Stomach (tissue), 9 donors: ENCODE results near the gene USP24. TPM values are rescaled to one million over a fixed set of nuclear protein-coding genes. Genes with fewer than 3 reads are reported as not detected.

ENCODE experiments used
- DNase-seq, 2 donors: peaks; one replicate each; pipeline versions ENCODE4 v3.0.0 to v3.0.0-alpha.2; 2013 to 2019
- H3K27ac ChIP-seq, 5 donors: fragments of 200-600 bp in 4 of 5; sonication (generic) in 4 of 5; one replicate each; pipeline ENCODE4 v1.5.1; 2013 to 2019; ENCODE audit warnings: mild to moderate bottlenecking in 1 of 5, moderate library complexity in 1 of 5
- H3K27me3 ChIP-seq, 3 donors: fragments of 200-600 bp; sonication (generic); one replicate each; pipeline ENCODE4 v1.5.1; 2017 to 2019; ENCODE audit warnings: mixed run types in 1 of 3
- H3K36me3 ChIP-seq, 4 donors: fragments of 200-600 bp; sonication (generic); 1 replicate in 3 of 4; 2 replicates in 1 of 4; pipeline ENCODE4 v1.5.1; 2016 to 2019
- H3K4me1 ChIP-seq, 4 donors: fragments of 200-600 bp; sonication (generic); one replicate each; pipeline ENCODE4 v1.5.1; 2016 to 2019
- H3K4me3 ChIP-seq, 4 donors: fragments of 200-600 bp; sonication (generic) in 3 of 4; one replicate each; pipeline ENCODE4 v1.5.1; 2016 to 2019; ENCODE audit warnings: mild to moderate bottlenecking in 1 of 4
- H3K9me3 ChIP-seq, 4 donors: fragments of 200-600 bp; sonication (generic); one replicate each; pipeline ENCODE4 v1.5.1; 2016 to 2019
- CTCF ChIP-seq, 7 experiments: fragments of 450-650 bp in 4 of 7; fragments of 200-600 bp in 3 of 7; sonication (generic) in 3 of 7; IDR thresholded peaks; one replicate each; pipeline ENCODE4 v1.5.1; 2016 to 2019; ENCODE audit warnings: antibody characterized with exemption in 7 of 7, control low read depth in 2 of 7, mild to moderate bottlenecking in 1 of 7
- EP300 ChIP-seq: sonication (generic); formaldehyde crosslinking; IDR thresholded peaks from one replicate; pipeline ENCODE4 v1.6.1; 2017; ENCODE audit warnings: antibody characterized with exemption
- POLR2A ChIP-seq, 4 donors: fragments of 450-650 bp; IDR thresholded peaks; one replicate each; pipeline ENCODE4 v1.6.1; 2016; ENCODE audit warnings: antibody characterized with exemption in 4 of 4, control low read depth in 2 of 4, mild to moderate bottlenecking in 1 of 4, moderate library complexity in 1 of 4
- POLR2AphosphoS5 ChIP-seq, 3 donors: sonication (generic); formaldehyde crosslinking; IDR thresholded peaks; one replicate each; pipeline ENCODE4 v1.6.1; 2016; ENCODE audit warnings: antibody characterized with exemption in 3 of 3
- WGBS, 5 donors: extraction: QIAGEN DNeasy Blood & Tissue Kit in 3 of 5; methylation state at CpG; one replicate each; pipeline versions ENCODE4 v1.1.5 to v1.1.7; 2013 to 2018; 5-methylcytosine and 5-hydroxymethylcytosine counted together
- intact Hi-C: fragments of 100-400 bp; cut with DNase I; formaldehyde crosslinking; loops from one replicate; pipeline ENCODE4 v1.15.1; 2023; ENCODE audit warnings: low total_unique reads
- polyA plus RNA-seq, 3 donors: library from polyadenylated mRNA; stranded (reverse); fragments of 200-250 nt; gene quantifications; one replicate each; pipeline ENCODE4 v1.2.3, GENCODE V29; 2013
- total RNA-seq, 5 donors: library from RNA; depleted of rRNA; stranded (reverse); fragments of >200 nt; gene quantifications; one replicate each; pipeline versions ENCODE4 v1.1.0 to v1.2.3, GENCODE V29; 2014 to 2016
- donor health status: healthy with polysubstance abuse.
- donor health status: Bipolar disorder and iron deficiency.
- donor health status: healthy.

USP24 gene
- total and polyA plus RNA-seq, 8 donors: 5.5 to 114 (median 17.0) TPM

GRCh38 chr1:55128418-55128995, 86.7 kb downstream of the USP24 start:
- Histone ChIP-seq H3K36me3 (peaks cover 51 to 96% (median 94%) of the 10 kb centered on the region in 4 donors), H3K27ac (no peak overlapping the region), H3K4me3 (no peak overlapping the region), H3K9me3 (no peaks in the 10 kb centered on the region), H3K4me1 (peaks cover 0 to 21% (median 9%) of the 10 kb centered on the region in 4 donors), H3K27me3 (no peaks in the 10 kb centered on the region)
- intact Hi-C loops: no loop called here
- TF ChIP-seq POLR2A (IDR thresholded peaks at IDR 0.05): no peak
- TF ChIP-seq EP300: no peak
- TF ChIP-seq CTCF (IDR thresholded peaks at IDR 0.05): no peak
- TF ChIP-seq POLR2AphosphoS5 (IDR thresholded peaks at IDR 0.05): no peak
- DNase-seq: no peak
- 90 to 98% (median 96%) methylated on average over 7 of the region's 7 CpGs for WGBS, 5 donors

GRCh38 chr1:55127827-55128343, 87.3 kb downstream of the USP24 start:
- 78 to 91% (median 85%) methylated on average over 3 of the region's 3 CpGs for WGBS, 5 donors
- Histone ChIP-seq H3K4me1 (peaks cover 0 to 21% (median 9%) of the 10 kb centered on the region in 4 donors), H3K9me3 (no peaks in the 10 kb centered on the region), H3K4me3 (no peak overlapping the region), H3K27ac (no peak overlapping the region), H3K27me3 (no peaks in the 10 kb centered on the region), H3K36me3 (peaks cover 56 to 96% (median 95%) of the 10 kb centered on the region in 4 donors)
- intact Hi-C loops: no loop called here
- no peak for TF ChIP-seq POLR2A (IDR thresholded peaks at IDR 0.05)
- no peak for TF ChIP-seq CTCF (IDR thresholded peaks at IDR 0.05)
- no peak for TF ChIP-seq POLR2AphosphoS5 (IDR thresholded peaks at IDR 0.05)
- no peak for DNase-seq

GRCh38 chr1:55124470-55124869, 90.7 kb downstream of the USP24 start:
- TF ChIP-seq POLR2AphosphoS5 (IDR thresholded peaks at IDR 0.05) (no peak), POLR2A (IDR thresholded peaks at IDR 0.05) (no peak), CTCF (IDR thresholded peaks at IDR 0.05) (no peak), EP300 (no peak)
- intact Hi-C loops: no loop called here
- H3K9me3 ChIP-seq: no peaks in the 10 kb centered on the region
- H3K4me3 ChIP-seq: no peak overlapping the region
- no peaks in the 10 kb centered on the region for H3K27me3 ChIP-seq
- no peak for DNase-seq
- WGBS, 5 donors: 94 to 97% (median 95%) methylated on average over 5 of the region's 5 CpGs
- H3K36me3 ChIP-seq: peaks cover 70 to 96% (median 96%) of the 10 kb centered on the region in 4 donors
- H3K4me1 ChIP-seq: peaks cover 0 to 8% (median under 1%) of the 10 kb centered on the region in 4 donors
- no peak overlapping the region for H3K27ac ChIP-seq

- DNase-seq: no peak
- Histone ChIP-seq H3K9me3 (no peaks in the 10 kb centered on the region), H3K36me3 (peaks cover 60 to 100% (median 100%) of the 10 kb centered on the region in 4 donors), H3K4me1 (no peaks in the 10 kb centered on the region), H3K27ac (no peak overlapping the region), H3K27me3 (no peaks in the 10 kb centered on the region), H3K4me3 (no peak overlapping the region)
- intact Hi-C loops: no loop called here
- WGBS, 5 donors: 91 to 98% (median 97%) methylated on average over 5 of the region's 5 CpGs
- TF ChIP-seq POLR2A (IDR thresholded peaks at IDR 0.05) (no peak), CTCF (IDR thresholded peaks at IDR 0.05) (no peak), POLR2AphosphoS5 (IDR thresholded peaks at IDR 0.05) (no peak)
Measured at GRCh38 chr1:55120538-55120937, 94.6 kb downstream of the USP24 start.
